Suppressor macrophage treated with lipopolysaccharide for 4 hours (primary cell): ENCODE results near the gene SLC37A2.
"Not testable (repeated sequence)": the region's sequence is repeated elsewhere in the genome, so short reads cannot be mapped to it uniquely, and the experiment has no call there.

ENCODE experiments used
- DNase-seq: peaks from one replicate; pipeline ENCODE4 v3.0.0-alpha.2; 2020

SLC37A2 gene

GRCh38 chr11:125062931-125063428 lies at the start of gene SLC37A2:
Gene SLC37A2, plus strand, starts transcription at chr11:125063305. Its CDS starts 63 bp downstream, at chr11:125063368.
- peak; percentile 91 for DNase-seq

GRCh38 chr11:125016413-125016812 lies 46.7 kb upstream of the SLC37A2 start:
- no peak for DNase-seq

- no peak for DNase-seq
Observed at GRCh38 chr11:125020342-125020741, 42.8 kb upstream of the SLC37A2 start.

GRCh38 chr11:125022551-125022950 lies 40.6 kb upstream of the SLC37A2 start:
- DNase-seq, result no peak

DNA sequence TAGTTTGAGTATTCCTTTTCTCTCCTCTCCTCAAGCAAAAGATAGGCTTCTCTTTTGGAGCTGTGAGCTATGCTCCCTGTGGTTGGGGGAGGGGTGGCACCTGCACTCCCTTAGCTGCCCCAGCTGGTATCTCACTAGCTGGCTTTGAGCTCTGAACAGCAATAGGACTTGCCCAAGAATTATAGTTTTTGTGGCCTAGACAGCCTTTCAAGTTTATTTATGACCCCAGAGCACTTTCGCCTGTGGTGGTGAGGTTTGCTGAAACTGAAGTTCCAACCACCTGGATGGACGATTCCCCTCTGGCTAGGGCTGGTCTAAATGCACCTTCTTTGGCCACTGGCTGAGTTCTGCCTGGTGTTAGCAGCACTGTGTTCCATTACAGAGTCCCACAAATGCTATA lies 37.1 kb upstream of the SLC37A2 start:
- DNase-seq, result no peak

DNA sequence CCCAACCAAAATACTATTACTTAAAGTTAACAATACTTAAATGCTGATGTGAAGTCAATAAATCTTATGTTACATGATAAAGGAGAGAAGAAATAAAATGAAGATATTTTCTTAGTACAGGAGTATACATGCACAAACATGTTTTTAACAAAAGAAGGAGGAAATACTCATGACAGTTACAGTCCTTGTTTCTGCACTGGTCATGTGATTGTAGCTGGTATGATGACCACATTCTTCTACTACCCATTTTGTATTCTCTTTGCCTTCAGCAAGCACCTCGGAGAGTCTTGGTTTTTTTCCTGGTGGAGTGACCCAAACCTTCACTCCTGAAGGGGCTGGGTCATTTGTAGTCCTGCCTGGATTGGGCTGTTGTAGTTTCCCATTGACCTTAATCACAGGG lies 33.7 kb upstream of the SLC37A2 start:
- not testable (repeated sequence) for DNase-seq

DNA sequence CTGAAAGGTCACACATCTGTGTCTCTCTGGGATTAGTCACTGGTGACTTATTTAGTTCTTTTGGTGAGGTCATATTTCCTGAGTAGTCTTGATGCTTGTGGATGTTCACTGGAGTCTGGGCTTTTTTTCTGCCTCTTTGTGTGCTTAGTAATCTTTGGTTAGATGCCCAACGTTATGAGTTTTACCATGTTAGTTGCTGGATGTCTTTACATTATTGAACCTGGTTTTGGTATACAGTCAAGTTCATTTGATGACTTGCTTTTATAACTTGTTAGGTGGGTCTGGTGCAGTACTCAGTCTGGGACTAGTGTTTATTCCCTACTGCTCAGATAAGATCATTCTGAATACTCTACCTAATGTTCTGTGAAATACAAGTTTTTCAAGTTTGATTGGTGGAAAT lies 26.2 kb upstream of the SLC37A2 start:
- peak; percentile 77 for DNase-seq

GRCh38 chr11:125049164-125049792 lies 13.8 kb upstream of the SLC37A2 start:
- DNase-seq, result no peak

DNA sequence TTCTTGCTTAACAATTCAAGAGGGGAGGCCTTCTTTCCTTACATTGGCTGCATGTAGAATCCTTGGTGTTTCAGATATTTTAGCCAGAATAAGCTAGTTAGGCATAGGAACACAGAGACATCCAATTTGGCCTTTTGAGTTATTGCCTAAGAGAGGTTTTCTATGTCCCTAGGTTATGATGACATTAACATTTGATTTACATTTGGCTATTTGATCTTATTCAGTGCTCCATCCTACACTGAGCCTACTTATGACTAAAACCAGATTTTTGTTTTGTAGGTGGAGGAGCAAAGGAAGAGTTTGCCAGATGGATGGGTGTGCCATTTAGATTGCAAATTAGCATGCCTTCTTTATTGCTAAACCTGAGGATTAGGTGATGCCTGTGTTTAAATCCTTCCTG lies 11.1 kb upstream of the SLC37A2 start:
- DNase-seq, result no peak

DNA sequence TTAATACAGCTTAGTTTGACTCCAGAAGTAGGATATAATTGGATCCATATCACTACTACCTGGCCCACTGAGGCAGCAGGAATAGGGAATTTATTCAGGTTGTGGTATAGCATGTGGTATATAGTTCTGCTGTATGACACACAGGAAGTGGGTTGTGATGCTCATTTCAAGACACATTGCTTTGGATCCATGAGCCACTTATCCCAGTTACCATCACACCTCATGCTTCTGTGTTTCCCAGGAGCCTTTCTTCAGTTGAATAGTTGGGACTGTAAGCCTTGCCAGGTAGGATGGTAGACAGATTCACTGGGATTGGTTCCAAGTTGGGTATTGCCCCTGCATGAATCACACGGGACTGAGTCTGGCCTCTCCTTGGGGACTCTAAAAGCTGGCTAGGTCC lies 9.9 kb upstream of the SLC37A2 start:
- DNase-seq, result no peak

GRCh38 chr11:125055107-125055715 lies 7.9 kb upstream of the SLC37A2 start:
- no peak for DNase-seq

DNA sequence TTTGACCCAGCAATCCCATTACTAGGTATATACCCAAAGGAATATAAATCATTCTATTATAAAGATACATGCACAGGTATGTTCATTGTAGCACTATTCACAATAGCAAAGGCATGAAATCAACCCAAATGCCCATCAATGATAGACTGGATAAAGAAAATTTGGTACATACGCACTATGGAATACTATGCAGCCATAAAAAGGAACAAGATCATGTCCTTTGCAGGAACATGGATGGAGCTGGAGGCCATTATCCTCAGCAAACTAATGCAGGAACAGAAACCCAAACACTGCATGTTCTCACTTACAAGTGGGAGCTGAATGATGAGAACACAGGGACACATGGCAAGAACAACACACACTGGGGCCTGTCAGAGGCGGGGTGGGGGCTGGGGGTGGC lies 7.0 kb upstream of the SLC37A2 start:
- DNase-seq, result not testable (repeated sequence)

DNA sequence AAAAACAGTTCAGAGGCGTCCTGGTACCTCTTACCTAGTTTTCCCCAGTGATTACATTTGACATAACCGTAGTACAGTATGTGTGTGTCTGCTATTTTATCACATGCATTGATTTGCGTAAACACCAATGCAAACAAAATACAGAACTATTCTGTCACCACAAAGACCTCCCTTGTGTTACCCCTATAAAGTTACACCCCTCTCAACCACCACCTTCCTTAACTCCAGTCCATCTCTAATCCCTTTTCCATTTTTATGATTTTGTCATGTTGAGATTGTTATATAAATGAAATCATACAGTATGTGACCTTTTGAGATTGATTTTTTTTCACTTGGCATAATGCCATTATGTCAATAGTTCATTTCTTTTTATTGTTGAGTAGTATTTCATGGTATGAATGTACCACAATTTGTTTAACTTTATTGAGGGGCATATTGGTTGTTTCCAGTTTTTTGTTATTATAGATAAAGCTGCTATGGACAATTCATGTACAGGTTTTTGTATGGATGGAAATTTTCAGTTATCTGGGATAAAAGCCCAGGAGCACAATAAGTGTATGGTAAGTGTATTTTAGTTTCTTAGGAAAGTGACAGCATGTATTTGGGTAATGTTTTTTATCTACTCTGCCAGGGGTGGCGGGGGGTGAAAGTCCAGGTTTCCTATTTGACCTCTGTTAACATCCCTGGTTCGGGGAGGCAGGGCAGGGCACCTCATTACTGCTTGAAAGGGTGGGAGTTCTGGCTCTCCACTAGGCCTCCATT lies 6.0 kb upstream of the SLC37A2 start:
- DNase-seq, result no peak

DNA sequence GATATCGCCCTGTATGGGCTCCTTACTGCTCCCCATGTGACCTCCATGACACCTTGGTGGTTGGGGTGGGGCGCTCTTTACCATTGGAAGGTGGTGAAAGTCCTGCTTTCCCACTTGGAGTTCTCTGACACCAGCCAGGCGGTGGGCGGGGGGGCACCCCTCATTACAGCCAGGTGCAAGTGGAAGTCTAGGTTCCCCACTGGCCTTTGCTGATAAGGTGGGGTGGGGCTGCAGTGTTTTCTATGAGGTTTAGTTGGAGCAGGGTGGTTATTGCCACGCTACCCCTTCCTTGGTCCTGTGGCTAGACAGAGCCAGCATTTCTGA lies 5.5 kb upstream of the SLC37A2 start:
- no peak for DNase-seq

GRCh38 chr11:125061281-125061680 lies 1.8 kb upstream of the SLC37A2 start:
- no peak for DNase-seq

DNA sequence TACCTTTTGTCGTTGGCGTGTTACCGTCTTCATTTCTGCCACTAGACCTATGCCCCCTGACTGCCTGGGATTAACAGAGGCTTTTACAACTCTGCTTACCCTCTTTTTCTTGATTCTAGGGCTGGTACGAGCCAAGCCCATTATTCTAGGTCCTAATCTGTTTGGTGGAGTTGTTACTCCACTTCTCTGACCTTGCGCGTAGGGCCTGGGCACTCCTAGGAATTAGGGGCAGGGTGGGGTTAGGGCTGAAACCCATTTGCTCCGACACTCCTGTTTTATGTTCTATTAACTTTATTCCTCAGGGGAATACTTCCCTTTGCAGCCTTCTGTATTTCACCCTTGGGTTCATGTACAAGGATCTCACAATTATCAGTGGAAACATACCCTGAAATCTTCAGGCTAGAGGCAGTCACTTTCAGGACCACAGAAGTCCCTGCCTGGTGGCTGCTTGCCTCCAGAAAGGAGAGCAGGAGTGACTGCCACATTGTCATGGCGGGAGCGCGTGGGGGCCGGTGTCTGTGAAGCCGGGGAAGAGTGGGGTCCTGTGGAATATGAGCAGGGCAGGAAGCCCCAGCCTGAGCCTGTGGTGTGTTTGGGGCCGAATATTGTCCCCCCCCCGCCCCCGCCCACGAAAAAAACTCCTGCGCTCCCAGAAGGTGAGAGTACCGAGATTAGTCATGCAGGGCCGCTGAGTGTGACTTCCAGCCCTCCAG lies 731 bp upstream of the SLC37A2 start:
- no peak for DNase-seq

DNA sequence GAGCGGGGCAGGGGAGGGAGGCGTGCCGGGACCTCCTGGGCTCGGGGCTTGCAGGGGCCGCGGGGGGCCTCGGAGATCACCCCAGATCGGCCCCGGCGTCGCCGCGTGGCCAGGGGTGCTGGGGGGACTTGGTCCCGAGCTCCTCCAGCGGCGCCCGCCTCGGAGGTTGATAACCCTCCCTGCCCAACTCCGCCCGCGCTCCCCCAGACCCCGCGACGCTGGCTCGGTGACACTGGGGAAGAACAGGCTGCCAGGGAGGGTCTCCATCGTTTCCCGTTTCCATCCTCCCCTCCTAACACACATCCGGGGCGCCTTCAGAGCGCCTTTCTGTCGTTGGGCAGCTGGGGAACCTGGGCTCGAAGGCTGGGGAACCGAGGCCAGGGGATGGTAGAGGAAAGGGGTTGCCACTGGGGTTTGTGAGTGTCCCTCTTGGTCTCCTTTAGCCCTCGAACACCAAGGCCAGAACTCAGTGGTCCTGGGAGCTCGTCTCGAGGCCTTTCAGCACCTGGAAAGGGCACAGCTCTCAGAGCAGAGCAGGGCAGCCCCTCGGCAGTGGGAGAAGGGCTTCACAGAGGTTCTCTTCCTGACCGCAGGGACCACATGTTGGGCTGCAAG lies 431 bp downstream of the SLC37A2 start:
- DNase-seq, result no peak

- DNase-seq, result no peak
Observed at GRCh38 chr11:125064070-125064469, 965 bp downstream of the SLC37A2 start.

GRCh38 chr11:125068368-125068767 lies 5.3 kb downstream of the SLC37A2 start:
- no peak for DNase-seq

DNA sequence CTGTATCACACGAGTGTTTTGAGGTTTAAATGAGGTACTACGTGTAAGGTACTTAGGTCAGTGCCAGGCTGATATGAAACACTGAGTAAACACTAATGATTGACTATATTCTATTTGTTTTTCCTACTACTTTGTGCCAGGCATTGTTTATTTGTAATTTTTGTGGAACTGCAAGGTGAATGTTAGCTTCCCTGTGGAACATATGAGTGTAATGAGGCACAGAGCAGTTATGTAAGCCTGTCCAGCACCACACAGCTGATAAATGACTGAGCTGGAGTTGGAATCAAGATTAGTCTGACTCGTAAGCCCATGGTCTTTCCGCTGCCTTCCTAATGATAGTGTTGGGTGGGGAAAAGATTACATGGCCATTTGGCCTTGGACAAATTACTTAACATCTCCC lies 5.9 kb downstream of the SLC37A2 start:
- peak; percentile 59 for DNase-seq

DNA sequence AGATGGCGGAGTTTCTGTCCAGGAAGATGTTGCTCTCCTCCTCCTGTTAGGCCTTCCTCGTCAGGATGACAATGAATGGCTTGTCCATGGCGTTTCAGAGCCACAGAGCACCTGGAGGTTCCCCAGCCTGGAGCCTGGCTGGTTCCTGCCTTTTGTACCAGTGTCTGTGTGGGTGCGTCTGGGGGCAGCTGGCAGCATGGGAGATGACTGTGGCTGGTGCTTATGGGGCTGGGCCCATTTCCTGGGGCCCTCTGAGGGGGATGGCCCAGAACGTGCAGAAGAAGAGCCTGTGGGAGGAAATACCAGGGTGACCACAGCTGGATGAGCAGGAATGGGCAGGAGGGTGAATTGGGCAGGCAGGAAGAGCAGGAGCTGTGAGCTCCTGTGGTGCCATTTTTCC lies 6.7 kb downstream of the SLC37A2 start:
- no peak for DNase-seq

GRCh38 chr11:125070699-125071254 lies 7.7 kb downstream of the SLC37A2 start:
- DNase-seq, result peak; percentile 89

GRCh38 chr11:125071435-125071834 lies 8.3 kb downstream of the SLC37A2 start:
- peak; percentile 47 for DNase-seq
